Measurements from ENCODE around the gene NYAP2.

DNA sequence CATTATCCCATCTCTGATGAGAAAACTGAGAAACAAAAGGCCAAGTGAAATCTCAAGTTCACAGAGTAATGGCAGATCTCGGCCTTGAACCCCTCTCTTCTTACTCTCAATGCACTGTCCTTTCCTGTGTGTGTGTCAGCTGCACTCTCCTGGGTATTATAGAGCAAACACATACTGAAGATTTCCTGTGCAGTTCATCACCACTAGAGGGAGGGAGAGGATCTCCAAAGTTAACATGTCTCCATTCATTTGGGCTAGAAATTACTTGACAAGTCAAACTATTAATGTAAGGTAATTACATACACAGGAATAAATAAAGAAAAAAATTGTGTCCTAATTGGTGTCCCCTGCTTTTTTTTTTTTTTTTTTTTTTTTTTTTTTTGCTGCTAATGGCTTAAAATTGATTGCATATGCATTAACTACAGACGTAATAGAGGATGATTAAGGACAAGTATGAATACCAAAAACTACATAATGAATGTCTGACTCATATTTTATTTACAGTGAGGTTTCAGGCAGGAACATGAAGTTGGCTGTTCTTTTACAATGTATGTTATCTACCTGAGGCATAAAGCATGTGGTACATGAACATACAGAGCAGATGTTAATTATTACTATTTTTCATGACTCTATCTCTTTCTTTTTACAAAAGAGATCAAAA is 269.2 kb downstream of the NYAP2 start:
- TF ChIP-seq, protein P1, sequence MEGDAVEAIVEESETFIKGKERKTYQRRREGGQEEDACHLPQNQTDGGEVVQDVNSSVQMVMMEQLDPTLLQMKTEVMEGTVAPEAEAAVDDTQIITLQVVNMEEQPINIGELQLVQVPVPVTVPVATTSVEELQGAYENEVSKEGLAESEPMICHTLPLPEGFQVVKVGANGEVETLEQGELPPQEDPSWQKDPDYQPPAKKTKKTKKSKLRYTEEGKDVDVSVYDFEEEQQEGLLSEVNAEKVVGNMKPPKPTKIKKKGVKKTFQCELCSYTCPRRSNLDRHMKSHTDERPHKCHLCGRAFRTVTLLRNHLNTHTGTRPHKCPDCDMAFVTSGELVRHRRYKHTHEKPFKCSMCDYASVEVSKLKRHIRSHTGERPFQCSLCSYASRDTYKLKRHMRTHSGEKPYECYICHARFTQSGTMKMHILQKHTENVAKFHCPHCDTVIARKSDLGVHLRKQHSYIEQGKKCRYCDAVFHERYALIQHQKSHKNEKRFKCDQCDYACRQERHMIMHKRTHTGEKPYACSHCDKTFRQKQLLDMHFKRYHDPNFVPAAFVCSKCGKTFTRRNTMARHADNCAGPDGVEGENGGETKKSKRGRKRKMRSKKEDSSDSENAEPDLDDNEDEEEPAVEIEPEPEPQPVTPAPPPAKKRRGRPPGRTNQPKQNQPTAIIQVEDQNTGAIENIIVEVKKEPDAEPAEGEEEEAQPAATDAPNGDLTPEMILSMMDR (IDR thresholded peaks at IDR 0.05; ENCODE audit: insufficient read depth, low read depth, low read length): peak; percentile 89
- TF ChIP-seq EZH2 (IDR thresholded peaks at IDR 0.05; ENCODE audit: insufficient read depth, low read length): no peak
